ENCODE measurements around the gene C16orf82.

- TF ChIP-seq CTCF (IDR thresholded peaks at IDR 0.05) (no peak), POLR2A (IDR thresholded peaks at IDR 0.05) (no peak)
Measured at GRCh38 chr16:27107185-27107592, 40.5 kb downstream of the C16orf82 start.

Measured in stomach (tissue), 4 donors.